ENCODE measurements around the gene DCAF8.

Gene DCAF8

GRCh38 chr1:160171354-160171753, 91.0 kb downstream of the DCAF8 start:
- DNase-seq (ENCODE audit: low read depth in 2 of 2): no peak

- no peak for DNase-seq (ENCODE audit: low read depth in 2 of 2)
Observed at GRCh38 chr1:160169553-160170399, 92.6 kb downstream of the DCAF8 start.

GRCh38 chr1:160168609-160169369, 93.6 kb downstream of the DCAF8 start:
- no peak for DNase-seq (ENCODE audit: low read depth in 2 of 2)

- DNase-seq (ENCODE audit: low read depth in 2 of 2): no peak
Observed at GRCh38 chr1:160168016-160168415, 94.3 kb downstream of the DCAF8 start.

- DNase-seq (ENCODE audit: low read depth in 2 of 2): no peak
Observed at GRCh38 chr1:160167580-160167979, 94.8 kb downstream of the DCAF8 start.

GRCh38 chr1:160167056-160167455, 95.3 kb downstream of the DCAF8 start:
- DNase-seq (ENCODE audit: low read depth in 2 of 2): no peak

- no peak for DNase-seq (ENCODE audit: low read depth in 2 of 2)
Observed at GRCh38 chr1:160166166-160166868, 96.0 kb downstream of the DCAF8 start.

Data from stimulated activated CD8-positive, alpha-beta memory T cell treated with anti-CD3 and anti-CD28 coated beads, Interleukin-7, amount 100 ng/mL, for 4 hours (primary cell).